Caco-2 (cell line): ENCODE measurements around the gene PNMA8C. TPM values are rescaled to one million over a fixed set of nuclear protein-coding genes. Genes with fewer than 3 reads are reported as not detected.

Experiments used
- BruUV-seq: library from RNA; stranded (reverse); fragments of 400-500 nt; replicated peaks from 2 replicates; lab custom pipeline; 2021; lab: Mats Ljungman, UMichigan
- CTCF ChIA-PET: fragments of 300-600 bp; sonication (Branson Sonifier 250); formaldehyde crosslinking; loops from one replicate; lab custom pipeline; 2022; ENCODE audit warnings: antibody characterized with exemption; lab: Charles Lee
- POLR2A ChIA-PET: fragments of 300-600 bp; sonication (Branson Sonifier 250); formaldehyde crosslinking; loops from one replicate; lab custom pipeline; 2022; ENCODE audit warnings: antibody characterized with exemption; lab: Charles Lee
- DNase-seq, 2 experiments: peaks; one replicate each; pipeline versions ENCODE4 v3.0.0 to v3.0.0-alpha.2; 2020 to 2022
- H3K27me3 ChIP-seq: replicated peaks from 2 replicates; pipeline ENCODE4 v1.6.0; 2011; ENCODE audit warnings: low read length; ENCODE audit not compliant: control insufficient read depth, insufficient read depth
- H3K36me3 ChIP-seq: 2 replicates; pipeline ENCODE4 v1.5.1; 2011; ENCODE audit warnings: low read length; ENCODE audit not compliant: control insufficient read depth, insufficient read depth
- H3K4me1 ChIP-seq: fragments of 250-450 bp; sonication (Bioruptor Pico); 2 replicates; pipeline ENCODE4 v1.5.1; 2020; ENCODE audit warnings: mild to moderate bottlenecking
- H3K4me3 ChIP-seq: 2 replicates; pipeline ENCODE4 v1.5.1; 2011; ENCODE audit warnings: low read depth, mild to moderate bottlenecking, control low read depth, low read length
- H3K9me3 ChIP-seq: fragments of 250-450 bp; sonication (Bioruptor Pico); 2 replicates; pipeline ENCODE4 v1.5.1; 2020; ENCODE audit warnings: mild to moderate bottlenecking, moderate library complexity
- H3K27ac Mint-ChIP-seq: one replicate; pipeline ENCODE4 v1.8.0; 2022; ENCODE audit warnings: mixed read lengths; ENCODE audit not compliant: unreplicated experiment
- H3K27me3 Mint-ChIP-seq: one replicate; pipeline ENCODE4 v1.8.0; 2022; ENCODE audit warnings: mixed read lengths; ENCODE audit not compliant: insufficient read depth, unreplicated experiment
- H3K36me3 Mint-ChIP-seq: one replicate; pipeline ENCODE4 v1.8.0; 2022; ENCODE audit warnings: mild to moderate bottlenecking, mixed read lengths; ENCODE audit not compliant: insufficient read depth, unreplicated experiment
- H3K4me1 Mint-ChIP-seq: one replicate; pipeline ENCODE4 v1.8.0; 2022; ENCODE audit warnings: low read depth, mixed read lengths; ENCODE audit not compliant: unreplicated experiment
- H3K4me3 Mint-ChIP-seq: one replicate; pipeline ENCODE4 v1.8.0; 2022; ENCODE audit warnings: mild to moderate bottlenecking, moderate library complexity, mixed read lengths; ENCODE audit not compliant: unreplicated experiment
- H3K9me3 Mint-ChIP-seq: one replicate; pipeline ENCODE4 v1.8.0; 2022; ENCODE audit warnings: mixed read lengths; ENCODE audit not compliant: unreplicated experiment
- intact Hi-C: fragments of 100-400 bp; cut with micrococcal nuclease; formaldehyde crosslinking; loops from one replicate; pipeline ENCODE4 v1.10.0; 2022; ENCODE audit not compliant: unreplicated experiment
- total RNA-seq: library from RNA; stranded (reverse); gene quantifications from 2 replicates; pipeline ENCODE4 v1.2.3, GENCODE V29; 2022
- TF ChIP-seq, protein P1 (sequence below), 2 experiments: fragments of 200-600 bp in 1 of 2; IDR thresholded peaks; 1 replicate in 1 of 2; 2 replicates in 1 of 2; pipeline versions ENCODE4 v1.5.1 to v1.8.0; 2011 to 2022; ENCODE audit warnings: antibody characterized with exemption in 1 of 2, control low read depth in 1 of 2, inconsistent platforms in 1 of 2, low read depth in 1 of 2, low read length in 1 of 2, mild to moderate bottlenecking in 1 of 2, moderate library complexity in 1 of 2; ENCODE audit not compliant: insufficient read depth in 1 of 2, severe bottlenecking in 1 of 2, unreplicated experiment in 1 of 2

Gene PNMA8C
- total RNA-seq, 1 experiment from 2014 or later, result not detected

DNA sequence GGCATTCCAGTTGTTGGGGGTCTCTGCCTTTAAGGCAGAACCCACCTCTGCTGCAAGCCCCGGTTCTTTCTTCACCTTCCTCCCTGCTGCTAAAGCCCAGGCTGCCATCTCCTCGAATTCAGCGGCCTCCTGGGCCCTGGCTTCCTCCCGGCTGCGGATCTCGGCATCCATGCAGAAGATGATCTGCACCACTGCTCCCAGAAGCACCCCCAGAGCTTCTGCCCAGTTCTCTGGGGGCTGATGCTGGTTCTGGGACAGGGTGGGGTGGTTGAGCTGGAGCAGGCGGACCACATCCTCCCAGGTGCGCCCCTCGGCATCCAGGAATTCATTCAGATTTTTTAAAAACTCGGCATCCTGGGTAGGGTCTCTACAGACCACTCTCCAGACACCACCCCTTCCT lies 41.6 kb upstream of the PNMA8C start:
- no peaks in the 10 kb centered on the region for H3K4me1 ChIP-seq
- no peak for DNase-seq
- Mint-ChIP-seq H3K4me3 (no peak overlapping the region), H3K36me3 (peaks cover 11% of the 10 kb centered on the region), H3K27me3 (no peaks in the 10 kb centered on the region), H3K4me1 (no peaks in the 10 kb centered on the region), H3K27ac (no peak overlapping the region), H3K9me3 (peaks cover 6% of the 10 kb centered on the region)
- no peaks in the 10 kb centered on the region for H3K27me3 ChIP-seq
- no peak overlapping the region for H3K4me3 ChIP-seq
- TF ChIP-seq, protein P1, sequence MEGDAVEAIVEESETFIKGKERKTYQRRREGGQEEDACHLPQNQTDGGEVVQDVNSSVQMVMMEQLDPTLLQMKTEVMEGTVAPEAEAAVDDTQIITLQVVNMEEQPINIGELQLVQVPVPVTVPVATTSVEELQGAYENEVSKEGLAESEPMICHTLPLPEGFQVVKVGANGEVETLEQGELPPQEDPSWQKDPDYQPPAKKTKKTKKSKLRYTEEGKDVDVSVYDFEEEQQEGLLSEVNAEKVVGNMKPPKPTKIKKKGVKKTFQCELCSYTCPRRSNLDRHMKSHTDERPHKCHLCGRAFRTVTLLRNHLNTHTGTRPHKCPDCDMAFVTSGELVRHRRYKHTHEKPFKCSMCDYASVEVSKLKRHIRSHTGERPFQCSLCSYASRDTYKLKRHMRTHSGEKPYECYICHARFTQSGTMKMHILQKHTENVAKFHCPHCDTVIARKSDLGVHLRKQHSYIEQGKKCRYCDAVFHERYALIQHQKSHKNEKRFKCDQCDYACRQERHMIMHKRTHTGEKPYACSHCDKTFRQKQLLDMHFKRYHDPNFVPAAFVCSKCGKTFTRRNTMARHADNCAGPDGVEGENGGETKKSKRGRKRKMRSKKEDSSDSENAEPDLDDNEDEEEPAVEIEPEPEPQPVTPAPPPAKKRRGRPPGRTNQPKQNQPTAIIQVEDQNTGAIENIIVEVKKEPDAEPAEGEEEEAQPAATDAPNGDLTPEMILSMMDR (IDR thresholded peaks at IDR 0.05; ENCODE audit: insufficient read depth in 1 of 2, low read depth in 1 of 2, low read length in 1 of 2, severe bottlenecking in 1 of 2, unreplicated experiment in 1 of 2), result no peak
- intact Hi-C loops, result no loop called here
- H3K9me3 ChIP-seq, result no peaks in the 10 kb centered on the region
- CTCF ChIA-PET, result interaction anchor here (0.6 kb wide), 1 partner anchor 61 kb away, joined by 5 read pairs; no protein-coding TSS in a partner anchor
- H3K36me3 ChIP-seq, result no peaks in the 10 kb centered on the region
- no TSS peak for BruUV-seq
- POLR2A ChIA-PET, result no interaction called here

DNA sequence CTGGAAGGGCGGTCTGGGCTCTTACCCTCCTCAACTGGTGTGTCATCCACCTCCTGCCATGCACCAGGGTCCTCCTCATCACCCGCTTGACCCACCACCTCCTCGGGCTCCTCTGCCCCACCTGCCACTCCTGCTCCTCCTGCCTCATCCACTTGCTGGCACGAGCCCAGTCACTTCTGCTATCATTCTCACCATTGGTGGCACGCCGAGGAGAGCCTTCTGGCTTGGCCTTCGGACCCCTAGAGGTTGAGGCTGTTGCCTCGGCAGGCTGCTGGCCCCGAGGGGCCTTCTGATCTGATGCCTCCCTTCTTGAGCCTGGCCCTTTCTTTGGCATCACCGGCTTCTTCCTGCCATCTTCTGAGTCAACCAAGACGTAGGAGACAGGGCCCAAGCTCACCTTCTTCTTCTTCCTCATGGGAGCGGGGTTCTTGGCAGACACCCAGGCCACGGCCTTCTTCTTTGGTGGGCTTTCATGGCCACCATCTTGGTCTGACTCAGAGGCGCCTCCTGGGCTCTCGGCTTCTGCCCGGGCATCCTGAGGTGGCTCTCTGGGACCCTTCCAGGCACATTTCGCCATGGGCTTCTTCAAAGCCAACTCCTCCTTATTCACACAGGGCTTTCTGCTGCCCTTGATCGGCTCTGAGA lies 40.9 kb upstream of the PNMA8C start:
- DNase-seq, result no peak
- Mint-ChIP-seq H3K4me1 (no peaks in the 10 kb centered on the region), H3K27me3 (no peaks in the 10 kb centered on the region), H3K4me3 (no peak overlapping the region), H3K9me3 (peaks cover 6% of the 10 kb centered on the region), H3K27ac (no peak overlapping the region), H3K36me3 (peaks cover 11% of the 10 kb centered on the region)
- Histone ChIP-seq H3K36me3 (no peaks in the 10 kb centered on the region), H3K9me3 (no peaks in the 10 kb centered on the region), H3K4me1 (no peaks in the 10 kb centered on the region), H3K27me3 (no peaks in the 10 kb centered on the region), H3K4me3 (no peak overlapping the region)
- POLR2A ChIA-PET, result no interaction called here
- CTCF ChIA-PET, result no interaction called here
- TF ChIP-seq, protein P1 (IDR thresholded peaks at IDR 0.05; ENCODE audit: insufficient read depth in 1 of 2, low read depth in 1 of 2, low read length in 1 of 2, severe bottlenecking in 1 of 2, unreplicated experiment in 1 of 2), result no peak
- intact Hi-C loops, result no loop called here
- no TSS peak for BruUV-seq

DNA sequence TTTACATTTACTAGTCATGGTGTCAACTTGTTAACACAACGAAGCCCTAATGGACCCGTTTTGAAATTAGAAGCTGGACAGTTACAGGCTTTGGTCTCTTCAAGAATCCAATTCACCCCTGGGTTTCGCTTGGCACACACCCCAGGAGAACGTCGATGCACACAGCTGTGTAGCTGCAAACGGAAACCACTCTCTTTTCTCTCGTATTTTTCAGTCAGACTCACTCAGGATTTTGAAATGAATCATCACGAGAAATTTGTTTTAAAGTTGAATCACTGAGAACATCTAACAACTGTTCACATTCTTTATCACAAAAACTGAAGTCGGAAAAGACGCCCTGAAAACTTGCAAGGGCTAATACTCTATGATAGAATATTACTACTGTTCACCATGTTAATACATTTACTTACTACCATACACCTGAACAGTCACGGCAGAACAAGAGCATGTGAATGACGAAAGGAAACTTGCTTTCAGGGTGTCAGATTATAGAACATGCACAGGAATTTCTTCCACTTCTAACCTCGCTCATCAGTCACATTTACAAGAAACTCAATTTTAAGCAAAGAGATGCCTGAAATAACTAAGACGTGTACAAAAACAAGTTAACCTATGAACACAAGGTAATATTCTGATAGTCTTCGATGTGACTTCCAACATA lies 37.9 kb upstream of the PNMA8C start:
- Mint-ChIP-seq H3K27me3 (no peaks in the 10 kb centered on the region), H3K4me3 (no peak overlapping the region), H3K9me3 (peaks cover 6% of the 10 kb centered on the region), H3K4me1 (no peaks in the 10 kb centered on the region), H3K36me3 (peaks cover 6% of the 10 kb centered on the region), H3K27ac (no peak overlapping the region)
- POLR2A ChIA-PET, result no interaction called here
- Histone ChIP-seq H3K27me3 (no peaks in the 10 kb centered on the region), H3K9me3 (no peaks in the 10 kb centered on the region), H3K4me3 (no peak overlapping the region), H3K36me3 (no peaks in the 10 kb centered on the region), H3K4me1 (no peaks in the 10 kb centered on the region)
- BruUV-seq, result no TSS peak
- intact Hi-C loops, result no loop called here
- CTCF ChIA-PET, result interaction anchor here (0.5 kb wide), 1 partner anchor 62 kb away, joined by 3 read pairs; no protein-coding TSS in a partner anchor
- DNase-seq, result no peak
- TF ChIP-seq, protein P1 (IDR thresholded peaks at IDR 0.05; ENCODE audit: insufficient read depth in 1 of 2, low read depth in 1 of 2, low read length in 1 of 2, severe bottlenecking in 1 of 2, unreplicated experiment in 1 of 2), result no peak
